HL-60 (cell line): Measurements from ENCODE around the gene CEP128.

Experiments used
- DNase-seq, 2 experiments: peaks; one replicate each; pipeline ENCODE4 v3.0.0-alpha.2; 2010 to 2020; ENCODE audit warnings: low read depth in 1 of 2, low spot score in 1 of 2
- H3K27ac ChIP-seq: fragments of 250-450 bp; sonication (Bioruptor Pico); replicated peaks from 2 replicates; pipeline ENCODE4 v1.5.1; 2020; ENCODE audit warnings: mild to moderate bottlenecking, moderate library complexity
- H3K27me3 ChIP-seq: fragments of 250-450 bp; sonication (Bioruptor Pico); 2 replicates; pipeline ENCODE4 v1.5.1; 2021; ENCODE audit warnings: mild to moderate bottlenecking, moderate library complexity; ENCODE audit not compliant: insufficient read depth, poor library complexity, severe bottlenecking
- H3K4me3 ChIP-seq: replicated peaks from 2 replicates; pipeline ENCODE4 v1.5.1; 2011; ENCODE audit warnings: mild to moderate bottlenecking, control low read depth, low read length; ENCODE audit not compliant: insufficient read depth
- GABPA ChIP-seq: IDR thresholded peaks from 2 replicates; pipeline ENCODE4 v1.6.1; 2012; ENCODE audit warnings: low read depth
- POLR2AphosphoS5 ChIP-seq: IDR thresholded peaks from 2 replicates; pipeline ENCODE4 v1.6.1; 2012; ENCODE audit warnings: low read depth
- SPI1 ChIP-seq: IDR thresholded peaks from 2 replicates; pipeline ENCODE4 v1.6.1; 2012; ENCODE audit warnings: low read depth, mild to moderate bottlenecking, borderline replicate concordance
- TF ChIP-seq, protein P1 (sequence below): IDR thresholded peaks from one replicate; pipeline ENCODE4 v1.5.1; 2011; ENCODE audit warnings: low read length, control low read depth, inconsistent platforms; ENCODE audit not compliant: insufficient read depth
- TF ChIP-seq, protein P2 (sequence below): IDR thresholded peaks from 2 replicates; pipeline ENCODE4 v1.6.1; 2012; ENCODE audit warnings: low read depth; ENCODE audit not compliant: insufficient replicate concordance

Gene CEP128

GRCh38 chr14:80977221-80977620 lies 35.7 kb upstream of the CEP128 start:
- Histone ChIP-seq H3K27ac (no peak overlapping the region), H3K27me3 (no peaks in the 10 kb centered on the region), H3K4me3 (no peak overlapping the region)
- no peak for TF ChIP-seq POLR2AphosphoS5
- no peak for DNase-seq

GRCh38 chr14:80974679-80975078 lies 33.1 kb upstream of the CEP128 start:
- Histone ChIP-seq H3K27ac (no peak overlapping the region), H3K27me3 (no peaks in the 10 kb centered on the region)
- TF ChIP-seq SPI1 (no peak), POLR2AphosphoS5 (no peak), GABPA (no peak)
- TF ChIP-seq, protein P1, sequence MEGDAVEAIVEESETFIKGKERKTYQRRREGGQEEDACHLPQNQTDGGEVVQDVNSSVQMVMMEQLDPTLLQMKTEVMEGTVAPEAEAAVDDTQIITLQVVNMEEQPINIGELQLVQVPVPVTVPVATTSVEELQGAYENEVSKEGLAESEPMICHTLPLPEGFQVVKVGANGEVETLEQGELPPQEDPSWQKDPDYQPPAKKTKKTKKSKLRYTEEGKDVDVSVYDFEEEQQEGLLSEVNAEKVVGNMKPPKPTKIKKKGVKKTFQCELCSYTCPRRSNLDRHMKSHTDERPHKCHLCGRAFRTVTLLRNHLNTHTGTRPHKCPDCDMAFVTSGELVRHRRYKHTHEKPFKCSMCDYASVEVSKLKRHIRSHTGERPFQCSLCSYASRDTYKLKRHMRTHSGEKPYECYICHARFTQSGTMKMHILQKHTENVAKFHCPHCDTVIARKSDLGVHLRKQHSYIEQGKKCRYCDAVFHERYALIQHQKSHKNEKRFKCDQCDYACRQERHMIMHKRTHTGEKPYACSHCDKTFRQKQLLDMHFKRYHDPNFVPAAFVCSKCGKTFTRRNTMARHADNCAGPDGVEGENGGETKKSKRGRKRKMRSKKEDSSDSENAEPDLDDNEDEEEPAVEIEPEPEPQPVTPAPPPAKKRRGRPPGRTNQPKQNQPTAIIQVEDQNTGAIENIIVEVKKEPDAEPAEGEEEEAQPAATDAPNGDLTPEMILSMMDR, result no peak
- TF ChIP-seq, protein P2, sequence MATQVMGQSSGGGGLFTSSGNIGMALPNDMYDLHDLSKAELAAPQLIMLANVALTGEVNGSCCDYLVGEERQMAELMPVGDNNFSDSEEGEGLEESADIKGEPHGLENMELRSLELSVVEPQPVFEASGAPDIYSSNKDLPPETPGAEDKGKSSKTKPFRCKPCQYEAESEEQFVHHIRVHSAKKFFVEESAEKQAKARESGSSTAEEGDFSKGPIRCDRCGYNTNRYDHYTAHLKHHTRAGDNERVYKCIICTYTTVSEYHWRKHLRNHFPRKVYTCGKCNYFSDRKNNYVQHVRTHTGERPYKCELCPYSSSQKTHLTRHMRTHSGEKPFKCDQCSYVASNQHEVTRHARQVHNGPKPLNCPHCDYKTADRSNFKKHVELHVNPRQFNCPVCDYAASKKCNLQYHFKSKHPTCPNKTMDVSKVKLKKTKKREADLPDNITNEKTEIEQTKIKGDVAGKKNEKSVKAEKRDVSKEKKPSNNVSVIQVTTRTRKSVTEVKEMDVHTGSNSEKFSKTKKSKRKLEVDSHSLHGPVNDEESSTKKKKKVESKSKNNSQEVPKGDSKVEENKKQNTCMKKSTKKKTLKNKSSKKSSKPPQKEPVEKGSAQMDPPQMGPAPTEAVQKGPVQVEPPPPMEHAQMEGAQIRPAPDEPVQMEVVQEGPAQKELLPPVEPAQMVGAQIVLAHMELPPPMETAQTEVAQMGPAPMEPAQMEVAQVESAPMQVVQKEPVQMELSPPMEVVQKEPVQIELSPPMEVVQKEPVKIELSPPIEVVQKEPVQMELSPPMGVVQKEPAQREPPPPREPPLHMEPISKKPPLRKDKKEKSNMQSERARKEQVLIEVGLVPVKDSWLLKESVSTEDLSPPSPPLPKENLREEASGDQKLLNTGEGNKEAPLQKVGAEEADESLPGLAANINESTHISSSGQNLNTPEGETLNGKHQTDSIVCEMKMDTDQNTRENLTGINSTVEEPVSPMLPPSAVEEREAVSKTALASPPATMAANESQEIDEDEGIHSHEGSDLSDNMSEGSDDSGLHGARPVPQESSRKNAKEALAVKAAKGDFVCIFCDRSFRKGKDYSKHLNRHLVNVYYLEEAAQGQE, result no peak

DNA sequence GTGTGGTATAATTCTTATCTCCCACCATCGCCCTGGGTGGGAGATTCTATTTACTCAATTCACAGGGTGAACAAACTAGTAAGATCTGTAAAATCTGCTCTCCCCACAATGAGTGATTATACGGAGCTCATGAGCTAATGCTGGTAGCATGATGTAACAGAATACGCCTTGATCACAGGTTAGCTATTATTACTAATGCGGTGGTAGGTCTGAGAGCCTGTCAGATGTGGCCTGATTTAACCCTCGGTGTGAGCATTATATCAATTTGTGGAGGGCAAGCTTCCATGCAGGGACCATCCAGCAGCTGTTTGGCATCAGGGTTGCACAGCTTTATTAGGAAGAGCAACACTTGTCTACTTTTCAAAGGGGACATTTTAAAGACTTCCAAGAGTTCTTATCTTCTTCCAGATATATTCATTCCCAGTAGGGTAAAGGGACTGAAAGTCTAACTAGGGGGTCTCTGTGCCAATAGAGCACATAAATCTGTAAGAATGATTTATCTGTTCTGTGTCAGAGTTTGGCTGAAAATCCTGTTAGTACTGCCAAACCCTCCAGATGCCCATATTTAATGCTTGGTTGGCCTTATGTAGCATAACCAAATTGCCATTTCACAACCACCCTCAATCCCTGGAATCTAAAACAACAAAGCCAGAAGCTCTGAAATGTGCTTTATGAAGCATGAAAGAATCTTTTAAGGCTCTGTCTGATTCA lies 32.5 kb upstream of the CEP128 start:
- H3K4me3 ChIP-seq, result no peak overlapping the region
- DNase-seq, result no peak
- H3K27me3 ChIP-seq, result no peaks in the 10 kb centered on the region
- H3K27ac ChIP-seq, result no peak overlapping the region
- TF ChIP-seq SPI1, result no peak
- TF ChIP-seq, protein P2, result no peak
- TF ChIP-seq, protein P1, result no peak
- TF ChIP-seq GABPA, result no peak

More at GRCh38 chr14:80974679-80975078, 33.1 kb upstream of the CEP128 start:
- no peak overlapping the region for H3K4me3 ChIP-seq
- DNase-seq, result no peak

DNA sequence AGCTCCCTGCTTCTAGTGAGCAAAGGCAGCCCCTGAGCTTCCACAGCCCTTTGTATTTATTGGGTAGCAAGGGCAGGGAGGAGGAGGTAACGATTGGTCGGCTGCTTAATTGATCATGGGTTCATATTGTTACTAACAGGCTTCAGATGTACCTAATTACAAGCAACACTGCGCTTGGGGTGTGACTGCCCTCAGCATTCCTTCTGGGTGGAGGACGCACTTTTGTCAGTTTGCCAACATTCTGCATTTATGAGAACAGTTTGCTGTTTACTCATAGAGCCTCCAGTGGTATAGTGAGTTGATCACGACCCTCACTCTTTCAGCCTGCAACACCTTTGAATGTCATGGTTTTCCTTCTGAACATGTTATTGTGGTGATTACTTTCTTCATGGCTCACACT lies 23.5 kb upstream of the CEP128 start:
- Histone ChIP-seq H3K27me3 (no peaks in the 10 kb centered on the region), H3K27ac (no peak overlapping the region), H3K4me3 (no peak overlapping the region)
- TF ChIP-seq POLR2AphosphoS5, result no peak
- TF ChIP-seq, protein P1, result no peak
- DNase-seq, result no peak
